H1 (cell line): ENCODE measurements around the gene AMOT. TPM values are rescaled to one million over a fixed set of nuclear protein-coding genes. Genes with fewer than 3 reads are reported as not detected.

Experiments used
- CTCF ChIA-PET: fragments of 300-600 bp; sonication (Branson Sonifier 250); formaldehyde crosslinking; loops from one replicate; lab custom pipeline; 2021; ENCODE audit not compliant: partially characterized antibody; lab: Charles Lee
- POLR2A ChIA-PET: fragments of 300-600 bp; sonication (Branson Sonifier 250); formaldehyde crosslinking; loops from one replicate; lab custom pipeline; 2021; ENCODE audit warnings: inconsistent platforms; ENCODE audit not compliant: partially characterized antibody; lab: Charles Lee
- DNase-seq, 2 experiments: peaks; one replicate each; pipeline versions ENCODE4 v3.0.0 to v3.0.0-alpha.2; 2010 to 2022; ENCODE audit warnings: low spot score in 2 of 2, low read depth in 1 of 2, mixed read lengths in 1 of 2
- FAIRE-seq: peaks from 2 replicates; lab custom pipeline; 2011; peaks lifted over from hg19 to GRCh38; lab: Jason Lieb, UNC
- H2AFZ ChIP-seq: 2 replicates; pipeline ENCODE4 v1.8.1; 2012; ENCODE audit warnings: low read length, inconsistent platforms
- H2AK5ac ChIP-seq: 2 replicates; pipeline ENCODE4 v1.6.1; 2013; ENCODE audit warnings: low read depth, low read length
- H2BK120ac ChIP-seq: replicated peaks from 2 replicates; pipeline ENCODE3; 2013; ENCODE audit warnings: low read depth, low read length, inconsistent platforms
- H2BK12ac ChIP-seq: 2 replicates; pipeline ENCODE4 v1.6.1; 2013; ENCODE audit warnings: low read depth, low read length
- H2BK15ac ChIP-seq: 2 replicates; pipeline ENCODE4 v1.6.1; 2013; ENCODE audit warnings: low read length
- H2BK20ac ChIP-seq: 2 replicates; pipeline ENCODE4 v1.6.1; 2013; ENCODE audit warnings: low read length
- H2BK5ac ChIP-seq: 2 replicates; pipeline ENCODE4 v1.6.1; 2013; ENCODE audit warnings: low read depth, low read length
- H3K14ac ChIP-seq: 2 replicates; pipeline ENCODE4 v1.6.1; 2013; ENCODE audit warnings: inconsistent platforms; ENCODE audit not compliant: insufficient read length
- H3K18ac ChIP-seq: 2 replicates; pipeline ENCODE4 v1.6.1; 2013; ENCODE audit warnings: low read length; ENCODE audit errors: extremely low read depth
- H3K23ac ChIP-seq: 2 replicates; pipeline ENCODE4 v1.6.1; 2013; ENCODE audit warnings: inconsistent platforms; ENCODE audit not compliant: insufficient read length
- H3K23me2 ChIP-seq: 2 replicates; pipeline ENCODE4 v1.6.1; 2013; ENCODE audit warnings: low read depth, low read length
- H3K27ac ChIP-seq: 2 replicates; pipeline ENCODE4 v1.6.1; 2011; ENCODE audit warnings: low read depth, low read length, inconsistent platforms
- H3K27me3 ChIP-seq, 4 experiments: replicated peaks in 1 of 4; 1 replicate in 1 of 4; 2 replicates in 3 of 4; pipeline versions ENCODE4 v1.6.1 to v1.8.1; 2011 to 2013; ENCODE audit warnings: low read length in 3 of 4, mild to moderate bottlenecking in 3 of 4, inconsistent platforms in 2 of 4, mixed read lengths in 2 of 4, moderate library complexity in 1 of 4; ENCODE audit not compliant: control insufficient read depth in 3 of 4, insufficient read depth in 3 of 4; ENCODE audit errors: extremely low read depth in 1 of 4
- H3K36me3 ChIP-seq, 4 experiments: 2 replicates each; pipeline versions ENCODE4 v1.6.1 to v1.8.1; 2011 to 2013; ENCODE audit warnings: mild to moderate bottlenecking in 4 of 4, low read length in 3 of 4, moderate library complexity in 2 of 4, control low read depth in 1 of 4, inconsistent platforms in 1 of 4; ENCODE audit not compliant: insufficient read depth in 4 of 4, control insufficient read depth in 2 of 4
- H3K4ac ChIP-seq: replicated peaks from 2 replicates; pipeline ENCODE3; 2013; ENCODE audit warnings: low read length, low read depth, mixed read lengths, inconsistent platforms; ENCODE audit not compliant: insufficient read length
- H3K4me1 ChIP-seq, 4 experiments: replicated peaks in 1 of 4; 1 replicate in 1 of 4; 2 replicates in 3 of 4; pipeline versions ENCODE4 v1.6.1 to v1.8.1; 2011 to 2013; ENCODE audit warnings: low read length in 3 of 4, inconsistent platforms in 2 of 4, mixed read lengths in 1 of 4; ENCODE audit not compliant: insufficient read depth in 4 of 4, control insufficient read depth in 3 of 4
- H3K4me2 ChIP-seq, 2 experiments: 2 replicates each; pipeline versions ENCODE4 v1.6.1 to v1.8.1; 2011 to 2013; ENCODE audit warnings: low read depth in 2 of 2, low read length in 2 of 2, control low read depth in 1 of 2, inconsistent platforms in 1 of 2, mild to moderate bottlenecking in 1 of 2; ENCODE audit not compliant: insufficient read depth in 1 of 2
- H3K4me3 ChIP-seq, 4 experiments: fragments of 200-600, 300-600 bp in 1 of 4; sonication (generic), shearing (Covaris generic), sonication (Bioruptor Twin) in 1 of 4; 2 replicates each; pipeline versions ENCODE4 v1.5.1 to v1.8.1; 2011 to 2016; ENCODE audit warnings: low read length in 4 of 4, low read depth in 3 of 4, control low read depth in 2 of 4, inconsistent platforms in 2 of 4, mild to moderate bottlenecking in 2 of 4, mixed read lengths in 1 of 4, moderate library complexity in 1 of 4; ENCODE audit not compliant: insufficient read depth in 2 of 4; ENCODE audit errors: extremely low read depth in 1 of 4
- H3K56ac ChIP-seq: replicated peaks from 2 replicates; pipeline ENCODE3; 2013; ENCODE audit warnings: low read depth, mild to moderate bottlenecking, mixed read lengths, low read length, inconsistent platforms; ENCODE audit not compliant: insufficient read length
- H3K79me1 ChIP-seq: 2 replicates; pipeline ENCODE4 v1.6.1; 2013; ENCODE audit warnings: low read depth, low read length, control low read depth
- H3K79me2 ChIP-seq, 2 experiments: 2 replicates each; pipeline versions ENCODE4 v1.6.1 to v1.8.1; 2012 to 2013; ENCODE audit warnings: low read length in 2 of 2, mild to moderate bottlenecking in 2 of 2, inconsistent platforms in 1 of 2; ENCODE audit not compliant: insufficient read depth in 2 of 2, control insufficient read depth in 1 of 2
- H3K9ac ChIP-seq, 4 experiments: replicated peaks in 1 of 4; 1 replicate in 1 of 4; 2 replicates in 3 of 4; pipeline versions ENCODE4 v1.6.1 to v1.8.1; 2011 to 2013; ENCODE audit warnings: low read depth in 3 of 4, low read length in 3 of 4, control low read depth in 2 of 4, mild to moderate bottlenecking in 2 of 4, moderate library complexity in 2 of 4, inconsistent platforms in 1 of 4; ENCODE audit errors: extremely low read depth in 1 of 4
- H3K9me3 ChIP-seq, 2 experiments: 2 replicates each; pipeline versions ENCODE4 v1.6.1 to v1.8.1; 2012 to 2013; ENCODE audit warnings: mild to moderate bottlenecking in 2 of 2, moderate library complexity in 2 of 2, control low read depth in 1 of 2, inconsistent platforms in 1 of 2, low read depth in 1 of 2, low read length in 1 of 2, mixed read lengths in 1 of 2; ENCODE audit not compliant: insufficient read depth in 2 of 2
- H4K20me1 ChIP-seq, 2 experiments: replicated peaks in 1 of 2; 2 replicates each; pipeline versions ENCODE3 to v1.8.1; 2011 to 2013; ENCODE audit warnings: inconsistent platforms in 2 of 2, low read length in 2 of 2, mild to moderate bottlenecking in 1 of 2; ENCODE audit not compliant: insufficient read depth in 2 of 2, control insufficient read depth in 1 of 2
- H4K5ac ChIP-seq: 2 replicates; pipeline ENCODE4 v1.6.1; 2013; ENCODE audit warnings: low read length, low read depth, mixed read lengths, inconsistent platforms; ENCODE audit not compliant: insufficient read length
- H4K8ac ChIP-seq: 2 replicates; pipeline ENCODE4 v1.8.0; 2013; ENCODE audit warnings: mild to moderate bottlenecking, moderate library complexity, low read length, inconsistent platforms; ENCODE audit not compliant: insufficient read depth; ENCODE audit errors: extremely low read depth
- H4K91ac ChIP-seq: replicated peaks from 2 replicates; pipeline ENCODE3; 2013; ENCODE audit warnings: low read length, mixed read lengths, inconsistent platforms; ENCODE audit not compliant: insufficient read length
- FOSL1 ChIP-seq: IDR thresholded peaks from 2 replicates; pipeline ENCODE4 v1.6.1; 2011; ENCODE audit warnings: mild to moderate bottlenecking, low read depth, low read length, moderate library complexity; ENCODE audit not compliant: insufficient read depth
- RAD21 ChIP-seq, 2 experiments: IDR thresholded peaks in 1 of 2; conservative IDR thresholded peaks in 1 of 2; 2 replicates each; pipeline ENCODE4 v1.6.1; 2011; ENCODE audit warnings: low read depth in 2 of 2, low read length in 2 of 2, improper control_type of control experiment in 1 of 2, inconsistent platforms in 1 of 2, mild to moderate bottlenecking in 1 of 2, moderate library complexity in 1 of 2
- WGBS, 2 experiments: shearing (Covaris generic) in 1 of 2; methylation state at CpG; one replicate each; pipeline versions ENCODE4 v1.1.6 to v1.1.7; 2013 to 2015; ENCODE audit warnings: low lambda C conversion rate in 2 of 2, mixed read lengths in 2 of 2, inconsistent platforms in 1 of 2, low coverage in 1 of 2, missing lambda C conversion rate in 1 of 2; ENCODE audit not compliant: insufficient replicate concordance in 2 of 2, insufficient coverage in 1 of 2, insufficient read length in 1 of 2; ENCODE audit errors: extremely low coverage in 1 of 2, missing lambda C conversion rate in 1 of 2; 5-methylcytosine and 5-hydroxymethylcytosine counted together
- polyA plus RNA-seq, 7 experiments: library from polyadenylated mRNA; depleted of rRNA in 3 of 7; stranded (reverse) in 5 of 7; unstranded in 2 of 7; fragments of >200 nt in 5 of 7; fragments of 200-250 nt in 2 of 7; gene quantifications; 1 replicate in 5 of 7; 2 replicates in 1 of 7; 4 replicates in 1 of 7; pipeline versions ENCODE4 v1.2.1 to v1.2.3, GENCODE V29; 2011 to 2013; ENCODE audit warnings: missing spikeins in 2 of 7, mixed read lengths in 2 of 7
- total RNA-seq: library from RNA; stranded (reverse); fragmentation: NEBNext Ultra II Directional; extraction: Animal tissue kit (Norgen Biotek cat#: 25700); gene quantifications from 2 replicates; pipeline ENCODE4 v1.2.1, GENCODE V29; 2021

Gene AMOT
- total and polyA plus RNA-seq, 2 of the 8 experiments (the other 6 are each of a cell fraction or from before 2014, with no cell fraction given) = 2.3 to 7.1 TPM

GRCh38 chrX:112874175-112874574 is 33.5 kb upstream of the AMOT start:
- no peak overlapping the region for H3K18ac ChIP-seq
- H3K14ac ChIP-seq = no peak overlapping the region
- no peak overlapping the region for H2AFZ ChIP-seq
- no peaks in the 10 kb centered on the region for H4K20me1 ChIP-seq
- no peak overlapping the region for H3K9ac ChIP-seq
- H3K27me3 ChIP-seq = no peaks in the 10 kb centered on the region
- no peak overlapping the region for H2AK5ac ChIP-seq
- ChIA-PET CTCF (no interaction called here), POLR2A (interaction anchor here (0.6 kb wide), 1 partner anchor 156 kb away, joined by 3 read pairs; no protein-coding TSS in a partner anchor)
- H3K56ac ChIP-seq = no peak overlapping the region
- WGBS, 2 experiments = 93% methylated on average over 1 of the region's 1 CpG; no CpG with 5 or more reads in 1 of the 2 experiments
- H2BK15ac ChIP-seq = no peak overlapping the region
- H3K79me1 ChIP-seq = no peaks in the 10 kb centered on the region
- peaks cover 0 to 2% (median 0%) of the 10 kb centered on the region in 4 experiments; a peak in 1 of 7 replicates for H3K4me1 ChIP-seq
- H3K9me3 ChIP-seq = no peaks in the 10 kb centered on the region
- no peak overlapping the region for H2BK12ac ChIP-seq
- H4K8ac ChIP-seq = no peak overlapping the region
- DNase-seq (no peak), FAIRE-seq (no peak)
- H3K4me3 ChIP-seq = no peak overlapping the region
- no peaks in the 10 kb centered on the region for H3K79me2 ChIP-seq
- H4K91ac ChIP-seq = no peak overlapping the region
- no peaks in the 10 kb centered on the region for H3K36me3 ChIP-seq
- no peak overlapping the region for H2BK5ac ChIP-seq
- H2BK20ac ChIP-seq = no peak overlapping the region
- H3K4me2 ChIP-seq = no peak overlapping the region
- no peak overlapping the region for H4K5ac ChIP-seq
- no peak overlapping the region for H3K27ac ChIP-seq
- H3K23ac ChIP-seq = no peak overlapping the region
- H2BK120ac ChIP-seq = no peak overlapping the region
- TF ChIP-seq RAD21 (IDR thresholded peaks at IDR 0.05 in 1 of 2, conservative IDR thresholded peaks at IDR 0.05 in 1 of 2; ENCODE audit: low read depth in 2 of 2, low read length in 2 of 2) = 0 out of 4 replicates have a peak, but pooled peaks of 1 of the 2 experiments have one; percentile 6
- no peak for TF ChIP-seq FOSL1
- H3K4ac ChIP-seq = no peak overlapping the region
- no peaks in the 10 kb centered on the region; the same call in 1 of the 2 replicates for H3K23me2 ChIP-seq
